GM21390 (cell line): ENCODE measurements around the gene CYP2S1.

Experiments
- ATAC-seq: cut with Tn5 transposase; IDR thresholded peaks from one replicate; pipeline ENCODE4 v1.9.1; 2021; ENCODE audit not compliant: unreplicated experiment

The CYP2S1 gene

GRCh38 chr19:41255171-41255570 is 62.2 kb downstream of the CYP2S1 start:
- ATAC-seq = no peak
